HepG2 (cell line): ENCODE measurements around the gene TSHZ2. TPM values are rescaled to one million over a fixed set of nuclear protein-coding genes. Genes with fewer than 3 reads are reported as not detected.

Experiments
- ATAD3A ChIP-seq: sonication (generic); formaldehyde crosslinking; IDR thresholded peaks from 2 replicates; pipeline ENCODE4 v1.4.0; 2020; ENCODE audit warnings: missing genetic modification reagents
- CBX5 ChIP-seq: sonication (generic); formaldehyde crosslinking; IDR thresholded peaks from 2 replicates; pipeline ENCODE4 v1.4.0; 2020; ENCODE audit warnings: missing genetic modification reagents, borderline replicate concordance
- CREBL2 ChIP-seq: sonication (generic); formaldehyde crosslinking; IDR thresholded peaks from 2 replicates; pipeline ENCODE4 v1.8.1; 2023; ENCODE audit warnings: missing genetic modification reagents, mild to moderate bottlenecking, borderline replicate concordance
- ELF4 ChIP-seq: sonication (generic); formaldehyde crosslinking; IDR thresholded peaks from 2 replicates; pipeline ENCODE4 v1.5.0; 2020; ENCODE audit warnings: missing genetic modification reagents, mild to moderate bottlenecking, moderate library complexity, borderline replicate concordance
- FOXO1 ChIP-seq: sonication (generic); formaldehyde crosslinking; IDR thresholded peaks from 2 replicates; pipeline ENCODE4 v1.4.0; 2020; ENCODE audit warnings: missing genetic modification reagents
- HOXA7 ChIP-seq: sonication (generic); formaldehyde crosslinking; IDR thresholded peaks from 2 replicates; pipeline ENCODE4 v1.8.1; 2022; ENCODE audit warnings: mild to moderate bottlenecking, missing genetic modification reagents, moderate library complexity
- IRF9 ChIP-seq: sonication (generic); formaldehyde crosslinking; IDR thresholded peaks from 2 replicates; pipeline ENCODE4 v1.8.0; 2022; ENCODE audit warnings: missing genetic modification reagents, mild to moderate bottlenecking, borderline replicate concordance
- KLF15 ChIP-seq: sonication (generic); formaldehyde crosslinking; IDR thresholded peaks from 2 replicates; pipeline ENCODE4 v1.8.1; 2023; ENCODE audit warnings: borderline replicate concordance, mild to moderate bottlenecking, inconsistent platforms, missing genetic modification reagents, mixed read lengths
- LBX2 ChIP-seq: sonication (generic); formaldehyde crosslinking; IDR thresholded peaks from 2 replicates; pipeline ENCODE4 v1.5.0; 2020; ENCODE audit warnings: missing genetic modification reagents, mild to moderate bottlenecking, borderline replicate concordance
- NFATC3 ChIP-seq: sonication (generic); formaldehyde crosslinking; IDR thresholded peaks from 2 replicates; pipeline ENCODE4 v1.5.1; 2020; ENCODE audit warnings: mild to moderate bottlenecking, missing genetic modification reagents
- PREB ChIP-seq: sonication (generic); formaldehyde crosslinking; IDR thresholded peaks from 2 replicates; pipeline ENCODE4 v1.4.0; 2020; ENCODE audit warnings: missing genetic modification reagents
- RARA ChIP-seq: IDR thresholded peaks from 2 replicates; pipeline ENCODE4 v1.6.1; 2016; ENCODE audit warnings: missing genetic modification reagents, missing compliant biosample characterization
- SIN3B ChIP-seq: fragments of 150-350 bp; IDR thresholded peaks from 2 replicates; pipeline ENCODE4 v1.6.1; 2014; ENCODE audit warnings: low read length
- SOX5 ChIP-seq: IDR thresholded peaks from 2 replicates; pipeline ENCODE4 v1.6.1; 2016; ENCODE audit warnings: borderline replicate concordance
- ZFY ChIP-seq: sonication (generic); formaldehyde crosslinking; IDR thresholded peaks from 2 replicates; pipeline ENCODE4 v1.4.0; 2020; ENCODE audit warnings: missing genetic modification reagents
- ZKSCAN1 ChIP-seq: fragments of 150-350 bp; IDR thresholded peaks from 2 replicates; pipeline ENCODE4 v1.6.1; 2014; ENCODE audit warnings: low read length
- ZMAT3 ChIP-seq: sonication (generic); formaldehyde crosslinking; conservative IDR thresholded peaks from 2 replicates; pipeline ENCODE4 v1.7.0; 2021; ENCODE audit warnings: missing genetic modification reagents
- ZMYM3 ChIP-seq: sonication (generic); formaldehyde crosslinking; IDR thresholded peaks from 2 replicates; pipeline ENCODE4 v1.5.1; 2020; ENCODE audit warnings: mild to moderate bottlenecking, missing genetic modification reagents
- ZNF143 ChIP-seq: sonication (generic); formaldehyde crosslinking; IDR thresholded peaks from 2 replicates; pipeline ENCODE4 v1.4.0; 2020; ENCODE audit warnings: missing genetic modification reagents
- ZNF333 ChIP-seq: sonication (generic); formaldehyde crosslinking; IDR thresholded peaks from 2 replicates; pipeline ENCODE4 v1.4.0; 2020; ENCODE audit warnings: mild to moderate bottlenecking, missing genetic modification reagents, borderline replicate concordance
- ZNF367 ChIP-seq: sonication (generic); formaldehyde crosslinking; IDR thresholded peaks from 2 replicates; pipeline ENCODE4 v1.4.0; 2020; ENCODE audit warnings: missing genetic modification reagents, borderline replicate concordance
- ZNF383 ChIP-seq: sonication (generic); formaldehyde crosslinking; IDR thresholded peaks from 2 replicates; pipeline ENCODE4 v1.4.0; 2020; ENCODE audit warnings: missing genetic modification reagents, mild to moderate bottlenecking, borderline replicate concordance
- polyA plus RNA-seq, 8 experiments: library from polyadenylated mRNA; depleted of rRNA in 3 of 8; stranded (reverse) in 7 of 8; unstranded in 1 of 8; fragments of >200 nt; fragmentation: Illumina TruSeq in 4 of 8; extraction: Trizol in 4 of 8; gene quantifications; 2 replicates each; pipeline versions ENCODE4 v1.2.1 to v1.2.3, GENCODE V29; 2011 to 2016; ENCODE audit warnings: low read depth in 4 of 8, missing spikeins in 1 of 8, mixed read lengths in 1 of 8; ENCODE audit not compliant: insufficient read depth in 1 of 8
- total RNA-seq, 5 experiments: library from RNA; depleted of rRNA; stranded (reverse); fragments of >200 nt; fragmentation: Illumina TruSeq; extraction: Trizol; gene quantifications; 2 replicates each; pipeline ENCODE4 v1.2.3, GENCODE V29; 2016; ENCODE audit warnings: low read depth in 1 of 5
- TF ChIP-seq, protein P1 (sequence below): sonication (generic); formaldehyde crosslinking; IDR thresholded peaks from 2 replicates; pipeline ENCODE4 v1.5.0; 2020; ENCODE audit warnings: mild to moderate bottlenecking, missing genetic modification reagents, moderate library complexity
- TF ChIP-seq, protein P2 (sequence below): sonication (generic); formaldehyde crosslinking; IDR thresholded peaks from 2 replicates; pipeline ENCODE4 v1.5.0; 2020; ENCODE audit warnings: missing genetic modification reagents, mild to moderate bottlenecking, borderline replicate concordance
- TF ChIP-seq, protein P3 (sequence below): sonication (generic); formaldehyde crosslinking; IDR thresholded peaks from 2 replicates; pipeline ENCODE4 v1.8.1; 2023; ENCODE audit warnings: mild to moderate bottlenecking, missing genetic modification reagents, borderline replicate concordance

TSHZ2 gene
- total and polyA plus RNA-seq, 2 of the 13 experiments (the other 11 are each of a cell fraction or from before 2014, with no cell fraction given): 0.01 TPM; not detected in 1

DNA sequence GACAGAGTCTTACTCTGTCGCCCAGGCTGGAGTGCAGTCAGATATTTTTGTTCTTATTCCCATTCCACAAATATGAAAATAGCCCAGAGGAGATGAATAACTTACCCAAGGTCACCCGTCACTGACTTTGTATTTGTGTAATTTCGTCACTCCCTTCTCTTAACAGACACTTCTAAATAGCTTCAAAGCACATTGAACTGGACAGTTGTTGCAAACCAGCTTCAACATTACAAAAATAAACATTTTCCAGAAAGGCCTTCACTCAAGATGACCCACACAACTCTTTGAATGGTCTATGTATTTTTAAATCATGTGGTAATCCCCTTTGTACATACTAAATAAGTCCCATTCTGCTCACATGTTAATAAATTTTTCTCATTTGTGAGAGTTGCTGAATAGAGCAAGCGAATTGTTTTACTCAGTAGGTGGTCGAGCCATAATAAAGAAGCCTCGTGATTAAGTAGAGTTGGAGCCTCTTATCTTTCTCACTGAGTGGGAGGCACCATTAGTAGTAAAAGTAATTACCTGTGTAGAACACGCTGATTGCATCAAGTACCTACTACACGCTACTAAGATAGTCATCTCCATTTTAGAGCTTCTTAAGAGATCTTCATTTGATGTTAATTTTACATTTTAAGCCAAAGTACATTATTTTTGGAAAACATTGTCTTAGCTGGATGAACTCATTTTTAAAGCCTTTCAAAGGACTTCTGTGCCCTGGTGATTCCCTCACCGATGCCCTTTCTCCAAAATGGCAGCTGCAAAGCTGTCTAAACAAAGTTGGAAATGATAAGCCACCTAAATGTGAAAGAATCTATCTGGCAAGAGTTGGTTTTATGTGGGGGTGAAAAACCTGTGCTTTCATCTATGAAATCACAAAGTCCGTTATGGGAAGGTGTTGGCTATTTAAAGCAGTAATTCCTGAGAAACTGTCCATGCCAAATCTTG lies 110.0 kb downstream of the TSHZ2 start (continued):
- TF ChIP-seq IRF9 (no peak), FOXO1 (CRISPR knock-in tag) (peak; percentile 96), ZMAT3 (no peak), ZKSCAN1 (no peak), ZNF367 (CRISPR knock-in tag) (no peak), ZNF333 (no peak), KLF15 (no peak), NFATC3 (CRISPR knock-in tag) (no peak), LBX2 (no peak), ZMYM3 (CRISPR knock-in tag) (no peak), SIN3B (no peak), RARA (peak; percentile 92), ZNF383 (CRISPR knock-in tag) (no peak), ELF4 (CRISPR knock-in tag) (peak; percentile 20; the same call in 1 of the 2 replicates), PREB (no peak), ZNF143 (CRISPR knock-in tag) (no peak), CBX5 (CRISPR knock-in tag) (no peak), ZFY (CRISPR knock-in tag) (no peak), CREBL2 (CRISPR knock-in tag) (no peak), HOXA7 (CRISPR knock-in tag) (no peak), ATAD3A (CRISPR knock-in tag) (no peak), SOX5 (CRISPR knock-in tag) (peak; percentile 92; the same call in 1 of the 2 replicates)
- TF ChIP-seq, protein P1, sequence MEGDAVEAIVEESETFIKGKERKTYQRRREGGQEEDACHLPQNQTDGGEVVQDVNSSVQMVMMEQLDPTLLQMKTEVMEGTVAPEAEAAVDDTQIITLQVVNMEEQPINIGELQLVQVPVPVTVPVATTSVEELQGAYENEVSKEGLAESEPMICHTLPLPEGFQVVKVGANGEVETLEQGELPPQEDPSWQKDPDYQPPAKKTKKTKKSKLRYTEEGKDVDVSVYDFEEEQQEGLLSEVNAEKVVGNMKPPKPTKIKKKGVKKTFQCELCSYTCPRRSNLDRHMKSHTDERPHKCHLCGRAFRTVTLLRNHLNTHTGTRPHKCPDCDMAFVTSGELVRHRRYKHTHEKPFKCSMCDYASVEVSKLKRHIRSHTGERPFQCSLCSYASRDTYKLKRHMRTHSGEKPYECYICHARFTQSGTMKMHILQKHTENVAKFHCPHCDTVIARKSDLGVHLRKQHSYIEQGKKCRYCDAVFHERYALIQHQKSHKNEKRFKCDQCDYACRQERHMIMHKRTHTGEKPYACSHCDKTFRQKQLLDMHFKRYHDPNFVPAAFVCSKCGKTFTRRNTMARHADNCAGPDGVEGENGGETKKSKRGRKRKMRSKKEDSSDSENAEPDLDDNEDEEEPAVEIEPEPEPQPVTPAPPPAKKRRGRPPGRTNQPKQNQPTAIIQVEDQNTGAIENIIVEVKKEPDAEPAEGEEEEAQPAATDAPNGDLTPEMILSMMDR (CRISPR knock-in tag): no peak
- TF ChIP-seq, protein P2, sequence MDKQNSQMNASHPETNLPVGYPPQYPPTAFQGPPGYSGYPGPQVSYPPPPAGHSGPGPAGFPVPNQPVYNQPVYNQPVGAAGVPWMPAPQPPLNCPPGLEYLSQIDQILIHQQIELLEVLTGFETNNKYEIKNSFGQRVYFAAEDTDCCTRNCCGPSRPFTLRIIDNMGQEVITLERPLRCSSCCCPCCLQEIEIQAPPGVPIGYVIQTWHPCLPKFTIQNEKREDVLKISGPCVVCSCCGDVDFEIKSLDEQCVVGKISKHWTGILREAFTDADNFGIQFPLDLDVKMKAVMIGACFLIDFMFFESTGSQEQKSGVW: no peak
- TF ChIP-seq, protein P3, sequence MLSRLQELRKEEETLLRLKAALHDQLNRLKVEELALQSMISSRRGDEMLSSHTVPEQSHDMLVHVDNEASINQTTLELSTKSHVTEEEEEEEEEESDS (CRISPR knock-in tag): no peak
